Ishikawa (cell line): ENCODE data around the gene RIGI.

Experiments
- CEBPB ChIP-seq: IDR thresholded peaks from 2 replicates; pipeline ENCODE4 v1.6.1; 2012
- EP300 ChIP-seq: IDR thresholded peaks from 2 replicates; pipeline ENCODE4 v1.6.1; 2012; ENCODE audit warnings: borderline replicate concordance
- FOXM1 ChIP-seq: IDR thresholded peaks from 2 replicates; pipeline ENCODE4 v1.6.1; 2012; ENCODE audit warnings: low read depth, borderline replicate concordance
- TEAD4 ChIP-seq: IDR thresholded peaks from 2 replicates; pipeline ENCODE4 v1.6.1; 2012

DNA sequence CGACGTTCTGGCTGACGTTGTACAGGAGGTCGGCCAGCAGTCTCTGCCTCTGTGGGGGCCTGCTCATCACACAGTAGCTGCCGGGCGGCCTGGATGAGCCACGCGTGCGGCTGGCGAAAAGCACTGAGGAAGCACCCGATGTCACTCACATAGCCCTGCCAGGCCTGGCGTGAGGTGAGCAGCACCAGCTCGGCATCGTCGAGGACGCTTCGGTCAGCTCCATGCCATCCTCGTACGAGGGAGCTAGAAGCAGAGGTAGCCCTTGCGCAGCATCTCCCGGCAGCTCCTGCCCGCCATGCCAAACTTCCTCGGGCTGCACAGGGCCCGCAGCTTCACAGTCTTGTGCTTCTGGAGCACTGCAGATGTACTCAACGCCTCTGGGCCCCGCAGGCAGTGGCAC, 40.8 kb upstream of the RIGI start:
- TF ChIP-seq CEBPB = no peak
- no peak for TF ChIP-seq FOXM1
- TF ChIP-seq EP300 = no peak
- TF ChIP-seq TEAD4 = no peak
